ENCODE data around the gene PVRIG. TPM values are rescaled to one million over a fixed set of nuclear protein-coding genes. Genes with fewer than 3 reads are reported as not detected.

PVRIG gene
- total RNA-seq, 1 experiment from 2014 or later = 0.70 TPM

DNA sequence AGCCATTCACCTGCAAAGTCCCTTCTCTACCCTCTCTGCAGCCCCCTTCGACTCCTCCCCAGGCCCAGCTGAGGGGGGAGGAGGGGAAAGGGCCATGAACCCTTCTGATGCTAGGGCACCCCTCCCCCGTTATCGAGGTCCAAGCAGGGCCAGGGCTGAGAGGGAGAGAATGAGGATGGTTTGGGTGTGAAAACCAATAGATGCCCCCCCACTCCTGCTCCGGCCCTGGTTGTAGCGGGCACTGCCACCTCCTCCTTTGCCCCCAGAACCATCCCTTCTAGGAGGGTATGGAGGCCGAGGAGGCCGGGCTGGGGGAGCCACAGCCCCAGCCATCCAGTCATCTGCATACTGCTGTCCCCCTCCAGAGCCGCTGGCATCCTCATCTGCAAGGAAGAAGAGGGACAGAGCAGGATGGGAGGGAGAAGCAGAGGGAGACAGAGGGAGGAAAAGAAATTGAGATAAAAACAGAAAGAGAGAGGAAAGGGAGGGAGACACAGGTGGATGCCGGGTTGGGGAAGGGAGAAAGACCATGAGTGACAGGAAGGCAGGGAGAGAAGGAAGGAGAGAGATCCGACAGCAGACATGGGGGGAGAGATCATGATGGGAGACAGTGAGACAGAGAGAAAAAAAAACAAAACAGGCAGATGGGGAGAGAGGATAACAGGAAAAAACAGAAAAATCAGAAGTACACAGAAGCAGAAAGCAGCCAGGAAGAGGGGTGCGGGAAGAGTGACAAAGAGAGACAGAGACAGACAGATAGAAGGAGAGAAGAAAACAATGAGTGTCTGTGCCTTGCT, 49.5 kb upstream of the PVRIG start:
- no peak overlapping the region for H3T11ph ChIP-seq (ENCODE audit: low read length)
- peak overlapping the region; percentile 64 for H3K4me2 ChIP-seq (ENCODE audit: insufficient read depth, insufficient read length, low read length)

More for the DNA sequence above, 49.5 kb upstream of the PVRIG start:
- no peak overlapping the region for H3K4ac ChIP-seq (ENCODE audit: low read depth, low read length)
- H2BK120ac ChIP-seq (ENCODE audit: low read depth, low read length, poor library complexity, severe bottlenecking) = no peak overlapping the region
- no peak overlapping the region for H3K9ac ChIP-seq (ENCODE audit: extremely low read depth, insufficient read length, low read length)
- H3K4me1 ChIP-seq (ENCODE audit: insufficient read depth, low read length) = peaks cover 10% of the 10 kb centered on the region
- H2BK15ac ChIP-seq (ENCODE audit: low read depth, low read length) = no peak overlapping the region
- H3K14ac ChIP-seq (ENCODE audit: insufficient read depth, low read length) = no peak overlapping the region; the same call in 1 of the 2 replicates
- H4K91ac ChIP-seq (ENCODE audit: insufficient read length, low read depth, low read length) = no peak overlapping the region
- TF ChIP-seq, protein P1, sequence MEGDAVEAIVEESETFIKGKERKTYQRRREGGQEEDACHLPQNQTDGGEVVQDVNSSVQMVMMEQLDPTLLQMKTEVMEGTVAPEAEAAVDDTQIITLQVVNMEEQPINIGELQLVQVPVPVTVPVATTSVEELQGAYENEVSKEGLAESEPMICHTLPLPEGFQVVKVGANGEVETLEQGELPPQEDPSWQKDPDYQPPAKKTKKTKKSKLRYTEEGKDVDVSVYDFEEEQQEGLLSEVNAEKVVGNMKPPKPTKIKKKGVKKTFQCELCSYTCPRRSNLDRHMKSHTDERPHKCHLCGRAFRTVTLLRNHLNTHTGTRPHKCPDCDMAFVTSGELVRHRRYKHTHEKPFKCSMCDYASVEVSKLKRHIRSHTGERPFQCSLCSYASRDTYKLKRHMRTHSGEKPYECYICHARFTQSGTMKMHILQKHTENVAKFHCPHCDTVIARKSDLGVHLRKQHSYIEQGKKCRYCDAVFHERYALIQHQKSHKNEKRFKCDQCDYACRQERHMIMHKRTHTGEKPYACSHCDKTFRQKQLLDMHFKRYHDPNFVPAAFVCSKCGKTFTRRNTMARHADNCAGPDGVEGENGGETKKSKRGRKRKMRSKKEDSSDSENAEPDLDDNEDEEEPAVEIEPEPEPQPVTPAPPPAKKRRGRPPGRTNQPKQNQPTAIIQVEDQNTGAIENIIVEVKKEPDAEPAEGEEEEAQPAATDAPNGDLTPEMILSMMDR (conservative IDR thresholded peaks at IDR 0.05) = no peak
- H2AFZ ChIP-seq (ENCODE audit: low read length) = no peak overlapping the region
- H3K79me2 ChIP-seq (ENCODE audit: insufficient read depth, low read length) = no peaks in the 10 kb centered on the region
- no peak overlapping the region for H3K27ac ChIP-seq (ENCODE audit: insufficient read length, low read depth, low read length)
- Mint-ChIP-seq H3K36me3 (ENCODE audit: insufficient read depth in 1 of 3, low read depth in 3 of 3) (peaks cover 21 to 33% (median 26%) of the 10 kb centered on the region in 3 experiments), H3K27me3 (ENCODE audit: low read depth) (peaks cover 31% of the 10 kb centered on the region), H3K4me3 (peak overlapping the region; percentile 59 to 68), H3K9me3 (no peaks in the 10 kb centered on the region; a peak in 1 of 5 replicates), H3K27ac (no peak overlapping the region; a peak in 1 of 7 replicates), H3K4me1 (peaks cover 45 to 61% of the 10 kb centered on the region in 2 experiments)
- H3K56ac ChIP-seq (ENCODE audit: insufficient read length, low read depth, low read length) = no peak overlapping the region
- H4K5ac ChIP-seq (ENCODE audit: insufficient read length, low read depth, low read length) = no peak overlapping the region
- peaks cover 11% of the 10 kb centered on the region for H3K23me2 ChIP-seq (ENCODE audit: insufficient read length, low read depth, low read length, poor library complexity, severe bottlenecking)
- no peak overlapping the region for H2AK5ac ChIP-seq (ENCODE audit: insufficient read length, low read length)
- H3K9me3 ChIP-seq (ENCODE audit: control insufficient read depth, low read depth, low read length) = no peaks in the 10 kb centered on the region
- H2BK12ac ChIP-seq (ENCODE audit: insufficient read length, low read depth, low read length) = no peak overlapping the region
- no peaks in the 10 kb centered on the region; the same call in 1 of the 2 replicates for H3K27me3 ChIP-seq (ENCODE audit: insufficient read depth, low read length)
- no peaks in the 10 kb centered on the region for H3K79me1 ChIP-seq (ENCODE audit: insufficient read depth, low read depth, low read length, poor library complexity, severe bottlenecking)
- H4K8ac ChIP-seq (replicated peaks; ENCODE audit: insufficient read length, low read depth, low read length) = no peak overlapping the region
- no peak for DNase-seq
- no peak overlapping the region for H3K18ac ChIP-seq (ENCODE audit: insufficient read length, low read depth, low read length)
- no peak overlapping the region for H3K23ac ChIP-seq (ENCODE audit: insufficient read length, low read depth, low read length)
- no peak overlapping the region for H2BK20ac ChIP-seq (ENCODE audit: low read depth, low read length, poor library complexity, severe bottlenecking)
- H2BK5ac ChIP-seq (ENCODE audit: insufficient read length, low read length) = no peak overlapping the region
- WGBS (ENCODE audit: extremely low coverage, insufficient read length, low lambda C conversion rate) = no CpG with 5 or more reads among the region's 11 CpGs
- H4K20me1 ChIP-seq (ENCODE audit: control insufficient read depth, insufficient read depth, insufficient read length) = no peaks in the 10 kb centered on the region

Measured in H9 (cell line).